Measurements from ENCODE around the gene SEPHS2. TPM values are rescaled to one million over a fixed set of nuclear protein-coding genes. Genes with fewer than 3 reads are reported as not detected.

The SEPHS2 gene
- total and polyA plus RNA-seq, 11 donors, result 15.1 to 62.8 (median 30.0) TPM

DNA sequence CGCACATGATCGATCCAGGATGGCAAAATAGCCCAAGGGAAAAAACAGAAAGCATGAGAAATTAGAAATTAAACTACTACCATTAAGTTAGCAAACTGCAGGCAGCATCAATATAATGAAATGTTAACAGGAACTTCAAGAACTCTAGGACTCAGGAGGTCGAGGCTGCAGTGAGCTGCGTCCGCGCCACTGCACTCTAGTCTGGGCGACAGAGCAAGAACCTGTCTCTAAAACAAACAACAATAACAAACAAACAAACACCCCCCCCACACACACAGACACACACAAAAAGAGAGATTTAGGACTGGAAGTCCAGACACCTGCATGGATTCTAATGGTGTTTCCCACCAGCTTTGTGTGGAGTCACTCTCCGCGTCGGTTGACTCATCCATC lies 525 bp upstream of the SEPHS2 start:
- H3K4me3 ChIP-seq, result peak overlapping the region; percentile 72 to 97 (median 86)
- TF ChIP-seq CTCF (IDR thresholded peaks at IDR 0.05) (no peak), POLR2A (IDR thresholded peaks at IDR 0.05) (no peak)
- H3K27ac ChIP-seq, result peak overlapping the region in 11 of 12 donors; percentile 91 to 100 (median 97)
- DNase-seq (no peak), ATAC-seq (no peak)
- intact Hi-C loops (cut with DNase I), result loop anchor here (5.0 to 10.0 kb wide), 5 partner anchors 81 to 171 kb away; partner anchors contain the start of genes ZNF768 (in 7 of the 10) and ZNF689 (in 3 of the 10)
- no peaks in the 10 kb centered on the region for H3K9me3 ChIP-seq
- H3K36me3 ChIP-seq, result peaks cover 0 to 23% (median 6%) of the 10 kb centered on the region in 9 donors
- WGBS, 4 donors, result 74 to 81% (median 78%) methylated on average over 10 of the region's 10 CpGs
- no peaks in the 10 kb centered on the region for H3K27me3 ChIP-seq
- peaks cover 0 to 41% (median 17%) of the 10 kb centered on the region in 12 donors for H3K4me1 ChIP-seq

DNA sequence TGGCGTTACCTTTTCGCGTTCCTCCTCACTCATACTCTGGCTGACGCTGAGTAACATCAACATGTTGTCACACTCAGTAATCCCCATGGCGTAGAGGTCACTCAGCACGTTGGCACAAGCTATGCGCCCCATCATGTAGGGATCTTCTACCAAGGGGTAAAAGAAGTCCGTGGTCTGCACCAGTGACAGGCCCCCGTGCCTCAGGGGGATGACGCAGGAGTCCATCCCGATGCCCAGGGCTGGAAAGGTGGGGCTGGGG lies 596 bp downstream of the SEPHS2 start:
- H3K36me3 ChIP-seq, result peaks cover 0 to 23% (median 6%) of the 10 kb centered on the region in 9 donors
- peak overlapping the region; percentile 91 to 100 (median 97) for H3K27ac ChIP-seq
- peaks cover 0 to 34% (median 17%) of the 10 kb centered on the region in 12 donors for H3K4me1 ChIP-seq
- WGBS, 4 donors, result 31 to 36% (median 32%) methylated on average over 11 of the region's 11 CpGs
- DNase-seq (peak in 1 of 5 donors; percentile 33), ATAC-seq (no peak)
- H3K4me3 ChIP-seq, result peak overlapping the region; percentile 72 to 97 (median 86)
- intact Hi-C loops (cut with DNase I), result loop anchor here (1.0 to 10.0 kb wide), 7 partner anchors 15 to 172 kb away; partner anchors contain the start of genes ZNF768 (in 8 of the 10), ZNF689 (in 3 of the 10) and DCTPP1 (in 2 of the 10)
- no peaks in the 10 kb centered on the region for H3K27me3 ChIP-seq
- H3K9me3 ChIP-seq, result no peaks in the 10 kb centered on the region
- TF ChIP-seq POLR2A (IDR thresholded peaks at IDR 0.05) (no peak), CTCF (IDR thresholded peaks at IDR 0.05) (no peak)

GRCh38 chr16:30444231-30445148 lies 1.2 kb downstream of the SEPHS2 start:
- ATAC-seq (no peak), DNase-seq (no peak)
- peak overlapping the region; percentile 72 to 97 (median 86) for H3K4me3 ChIP-seq
- TF ChIP-seq CTCF (IDR thresholded peaks at IDR 0.05), result no peak
- TF ChIP-seq POLR2A (IDR thresholded peaks at IDR 0.05), result no peak
- intact Hi-C loops (cut with DNase I), result loop anchor here (1.0 to 10.0 kb wide), 8 partner anchors 14 to 173 kb away; partner anchors contain the start of genes ZNF768 (in 8 of the 10), ZNF689 (in 3 of the 10) and DCTPP1 (in 2 of the 10)
- peak overlapping the region in 10 of 12 donors; percentile 91 to 100 (median 96) for H3K27ac ChIP-seq
- no peaks in the 10 kb centered on the region for H3K27me3 ChIP-seq
- 94 to 95% (median 95%) methylated on average over 29 of the region's 29 CpGs for WGBS, 4 donors
- H3K36me3 ChIP-seq, result peaks cover 0 to 23% (median 6%) of the 10 kb centered on the region in 9 donors
- H3K9me3 ChIP-seq, result no peaks in the 10 kb centered on the region
- H3K4me1 ChIP-seq, result peaks cover 0 to 34% (median 17%) of the 10 kb centered on the region in 12 donors

DNA sequence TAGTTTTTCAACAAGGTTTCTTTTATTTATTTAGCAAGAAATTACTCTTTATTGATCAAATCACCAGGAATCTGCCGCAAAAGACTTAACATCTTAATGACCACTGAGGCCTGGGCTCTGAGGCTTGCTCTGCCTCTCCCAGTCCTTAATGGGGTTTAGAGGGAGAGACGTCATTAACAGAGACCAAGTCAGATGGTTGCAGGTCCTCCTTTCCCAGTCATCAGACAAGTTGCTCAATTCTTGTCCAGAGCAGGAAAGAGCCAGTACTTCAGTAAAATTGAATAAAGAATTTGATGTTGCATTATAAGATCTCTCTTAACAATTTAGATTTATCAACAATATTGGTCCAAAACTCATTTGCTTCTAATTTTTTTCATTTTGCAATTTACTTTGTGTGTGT lies 2.0 kb downstream of the SEPHS2 start:
- intact Hi-C loops (cut with DNase I), result loop anchor here in 4 of 10 donors (2.0 to 10.0 kb wide), 4 partner anchors 83 to 171 kb away; partner anchors contain the start of genes ZNF689 (in 1 of the 4) and ZNF768 (in 1 of the 4)
- Histone ChIP-seq H3K27me3 (no peaks in the 10 kb centered on the region), H3K9me3 (no peaks in the 10 kb centered on the region), H3K27ac (no peak overlapping the region), H3K4me3 (peak overlapping the region in 2 of 12 donors; percentile 2 to 85), H3K4me1 (peaks cover 0 to 34% (median 17%) of the 10 kb centered on the region in 12 donors), H3K36me3 (peaks cover 0 to 23% (median 6%) of the 10 kb centered on the region in 9 donors)
- TF ChIP-seq CTCF (IDR thresholded peaks at IDR 0.05) (no peak), POLR2A (IDR thresholded peaks at IDR 0.05) (no peak)
- DNase-seq (no peak), ATAC-seq (no peak)
- WGBS, 4 donors, result 76 to 89% (median 87%) methylated on average over 2 of the region's 2 CpGs

Data from heart left ventricle (tissue), 16 donors.